Erythroblast (primary cell): ENCODE results near the gene ZNF862.

Experiments
- GATA1 ChIP-seq: IDR thresholded peaks from 2 replicates; pipeline ENCODE4 v1.6.1; 2011; ENCODE audit warnings: low read depth, mild to moderate bottlenecking, control low read depth, low read length, moderate library complexity
- POLR2A ChIP-seq: IDR thresholded peaks from 2 replicates; pipeline ENCODE4 v1.6.1; 2011; ENCODE audit warnings: mild to moderate bottlenecking, low read length

- TF ChIP-seq POLR2A (peak; percentile 31), GATA1 (no peak)
These were observed 35.1 kb downstream of the ZNF862 start, which contains the start of gene ATP6V0E2 for GRCh38 chr7:149873074-149873969.
